GM12891 (cell line): ENCODE data around the gene CELSR1.

Experiments used
- PAX5 ChIP-seq: IDR thresholded peaks from 2 replicates; pipeline ENCODE4 v1.6.1; 2011; ENCODE audit warnings: low read length, moderate library complexity, mild to moderate bottlenecking; ENCODE audit not compliant: insufficient read depth, severe bottlenecking
- POLR2A ChIP-seq: IDR thresholded peaks from 2 replicates; pipeline ENCODE4 v1.6.1; 2011; ENCODE audit warnings: low read depth, low read length, control low read depth
- POLR2AphosphoS5 ChIP-seq: IDR thresholded peaks from 2 replicates; pipeline ENCODE4 v1.6.1; 2011; ENCODE audit warnings: low read depth, low read length, control low read depth
- POU2F2 ChIP-seq: IDR thresholded peaks from 2 replicates; pipeline ENCODE4 v1.6.1; 2011; ENCODE audit warnings: low read depth, mild to moderate bottlenecking, control low read depth, low read length, moderate library complexity
- TAF1 ChIP-seq: IDR thresholded peaks from 2 replicates; pipeline ENCODE4 v1.6.1; 2011; ENCODE audit warnings: low read depth, low read length, control low read depth

- no peak for TF ChIP-seq POLR2AphosphoS5
- TF ChIP-seq POLR2A, result no peak
- TF ChIP-seq PAX5, result no peak
- TF ChIP-seq TAF1, result no peak
- no peak for TF ChIP-seq POU2F2
Measured at GRCh38 chr22:46348099-46348695, 189.2 kb downstream of the CELSR1 start.
